ENCODE measurements around the gene SPINK4.

DNA sequence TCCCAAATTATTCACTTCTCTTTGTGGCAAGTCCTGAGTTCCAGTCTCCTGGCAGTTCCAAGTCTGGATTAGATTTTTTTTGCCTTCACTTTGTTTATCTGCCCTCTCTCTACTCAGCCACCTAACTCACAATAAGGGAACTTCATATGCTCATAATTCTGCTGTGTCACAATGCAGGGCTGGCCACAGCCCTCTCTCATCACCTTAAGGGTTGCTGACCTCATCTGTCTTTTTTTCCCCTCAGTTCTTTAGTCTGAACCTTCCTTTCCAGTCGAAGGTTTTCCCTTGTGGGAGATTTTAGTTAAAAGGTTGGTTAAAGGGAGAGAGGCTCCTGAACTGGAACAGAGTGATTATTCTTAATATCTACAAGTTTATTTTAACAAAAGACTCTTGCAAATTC is 20.4 kb downstream of the SPINK4 start:
- TF ChIP-seq YY1 (IDR thresholded peaks at IDR 0.05) (no peak), FOXA1 (IDR thresholded peaks at IDR 0.05) (no peak), TAF1 (conservative IDR thresholded peaks at IDR 0.05) (no peak), HNF4G (IDR thresholded peaks at IDR 0.05) (no peak), RAD21 (IDR thresholded peaks at IDR 0.05) (no peak)
- TF ChIP-seq, protein P1, sequence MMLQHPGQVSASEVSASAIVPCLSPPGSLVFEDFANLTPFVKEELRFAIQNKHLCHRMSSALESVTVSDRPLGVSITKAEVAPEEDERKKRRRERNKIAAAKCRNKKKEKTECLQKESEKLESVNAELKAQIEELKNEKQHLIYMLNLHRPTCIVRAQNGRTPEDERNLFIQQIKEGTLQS (IDR thresholded peaks at IDR 0.05), result no peak
- TF ChIP-seq, protein P2, sequence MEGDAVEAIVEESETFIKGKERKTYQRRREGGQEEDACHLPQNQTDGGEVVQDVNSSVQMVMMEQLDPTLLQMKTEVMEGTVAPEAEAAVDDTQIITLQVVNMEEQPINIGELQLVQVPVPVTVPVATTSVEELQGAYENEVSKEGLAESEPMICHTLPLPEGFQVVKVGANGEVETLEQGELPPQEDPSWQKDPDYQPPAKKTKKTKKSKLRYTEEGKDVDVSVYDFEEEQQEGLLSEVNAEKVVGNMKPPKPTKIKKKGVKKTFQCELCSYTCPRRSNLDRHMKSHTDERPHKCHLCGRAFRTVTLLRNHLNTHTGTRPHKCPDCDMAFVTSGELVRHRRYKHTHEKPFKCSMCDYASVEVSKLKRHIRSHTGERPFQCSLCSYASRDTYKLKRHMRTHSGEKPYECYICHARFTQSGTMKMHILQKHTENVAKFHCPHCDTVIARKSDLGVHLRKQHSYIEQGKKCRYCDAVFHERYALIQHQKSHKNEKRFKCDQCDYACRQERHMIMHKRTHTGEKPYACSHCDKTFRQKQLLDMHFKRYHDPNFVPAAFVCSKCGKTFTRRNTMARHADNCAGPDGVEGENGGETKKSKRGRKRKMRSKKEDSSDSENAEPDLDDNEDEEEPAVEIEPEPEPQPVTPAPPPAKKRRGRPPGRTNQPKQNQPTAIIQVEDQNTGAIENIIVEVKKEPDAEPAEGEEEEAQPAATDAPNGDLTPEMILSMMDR (IDR thresholded peaks at IDR 0.05; ENCODE audit: low read depth, low read length, missing input control), result no peak
- TF ChIP-seq, protein P3, sequence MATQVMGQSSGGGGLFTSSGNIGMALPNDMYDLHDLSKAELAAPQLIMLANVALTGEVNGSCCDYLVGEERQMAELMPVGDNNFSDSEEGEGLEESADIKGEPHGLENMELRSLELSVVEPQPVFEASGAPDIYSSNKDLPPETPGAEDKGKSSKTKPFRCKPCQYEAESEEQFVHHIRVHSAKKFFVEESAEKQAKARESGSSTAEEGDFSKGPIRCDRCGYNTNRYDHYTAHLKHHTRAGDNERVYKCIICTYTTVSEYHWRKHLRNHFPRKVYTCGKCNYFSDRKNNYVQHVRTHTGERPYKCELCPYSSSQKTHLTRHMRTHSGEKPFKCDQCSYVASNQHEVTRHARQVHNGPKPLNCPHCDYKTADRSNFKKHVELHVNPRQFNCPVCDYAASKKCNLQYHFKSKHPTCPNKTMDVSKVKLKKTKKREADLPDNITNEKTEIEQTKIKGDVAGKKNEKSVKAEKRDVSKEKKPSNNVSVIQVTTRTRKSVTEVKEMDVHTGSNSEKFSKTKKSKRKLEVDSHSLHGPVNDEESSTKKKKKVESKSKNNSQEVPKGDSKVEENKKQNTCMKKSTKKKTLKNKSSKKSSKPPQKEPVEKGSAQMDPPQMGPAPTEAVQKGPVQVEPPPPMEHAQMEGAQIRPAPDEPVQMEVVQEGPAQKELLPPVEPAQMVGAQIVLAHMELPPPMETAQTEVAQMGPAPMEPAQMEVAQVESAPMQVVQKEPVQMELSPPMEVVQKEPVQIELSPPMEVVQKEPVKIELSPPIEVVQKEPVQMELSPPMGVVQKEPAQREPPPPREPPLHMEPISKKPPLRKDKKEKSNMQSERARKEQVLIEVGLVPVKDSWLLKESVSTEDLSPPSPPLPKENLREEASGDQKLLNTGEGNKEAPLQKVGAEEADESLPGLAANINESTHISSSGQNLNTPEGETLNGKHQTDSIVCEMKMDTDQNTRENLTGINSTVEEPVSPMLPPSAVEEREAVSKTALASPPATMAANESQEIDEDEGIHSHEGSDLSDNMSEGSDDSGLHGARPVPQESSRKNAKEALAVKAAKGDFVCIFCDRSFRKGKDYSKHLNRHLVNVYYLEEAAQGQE (IDR thresholded peaks at IDR 0.05), result no peak
- TF ChIP-seq, protein P4, sequence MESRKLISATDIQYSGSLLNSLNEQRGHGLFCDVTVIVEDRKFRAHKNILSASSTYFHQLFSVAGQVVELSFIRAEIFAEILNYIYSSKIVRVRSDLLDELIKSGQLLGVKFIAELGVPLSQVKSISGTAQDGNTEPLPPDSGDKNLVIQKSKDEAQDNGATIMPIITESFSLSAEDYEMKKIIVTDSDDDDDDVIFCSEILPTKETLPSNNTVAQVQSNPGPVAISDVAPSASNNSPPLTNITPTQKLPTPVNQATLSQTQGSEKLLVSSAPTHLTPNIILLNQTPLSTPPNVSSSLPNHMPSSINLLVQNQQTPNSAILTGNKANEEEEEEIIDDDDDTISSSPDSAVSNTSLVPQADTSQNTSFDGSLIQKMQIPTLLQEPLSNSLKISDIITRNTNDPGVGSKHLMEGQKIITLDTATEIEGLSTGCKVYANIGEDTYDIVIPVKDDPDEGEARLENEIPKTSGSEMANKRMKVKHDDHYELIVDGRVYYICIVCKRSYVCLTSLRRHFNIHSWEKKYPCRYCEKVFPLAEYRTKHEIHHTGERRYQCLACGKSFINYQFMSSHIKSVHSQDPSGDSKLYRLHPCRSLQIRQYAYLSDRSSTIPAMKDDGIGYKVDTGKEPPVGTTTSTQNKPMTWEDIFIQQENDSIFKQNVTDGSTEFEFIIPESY (IDR thresholded peaks at IDR 0.05), result no peak
- TF ChIP-seq, protein P5, sequence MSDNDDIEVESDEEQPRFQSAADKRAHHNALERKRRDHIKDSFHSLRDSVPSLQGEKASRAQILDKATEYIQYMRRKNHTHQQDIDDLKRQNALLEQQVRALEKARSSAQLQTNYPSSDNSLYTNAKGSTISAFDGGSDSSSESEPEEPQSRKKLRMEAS (IDR thresholded peaks at IDR 0.05), result no peak
